Measurements from ENCODE around the gene RGS7. TPM values are rescaled to one million over a fixed set of nuclear protein-coding genes. Genes with fewer than 3 reads are reported as not detected.

The RGS7 gene
- polyA plus RNA-seq, 1 donor = 2.1 TPM

- H3K27ac ChIP-seq (ENCODE audit: low read length) = no peak overlapping the region
- no peak for DNase-seq
- WGBS (ENCODE audit: insufficient coverage, low lambda C conversion rate) = 81% methylated on average over 3 of the region's 11 CpGs
- no peak overlapping the region for H3K4me3 ChIP-seq (ENCODE audit: low read length)
- H3K27me3 ChIP-seq (ENCODE audit: control insufficient read depth, insufficient read depth, low read length) = no peaks in the 10 kb centered on the region
- no peaks in the 10 kb centered on the region for H3K36me3 ChIP-seq (ENCODE audit: control insufficient read depth, insufficient read depth, low read length)
- no peaks in the 10 kb centered on the region for H3K4me1 ChIP-seq (ENCODE audit: control insufficient read depth, insufficient read depth, low read length)
- H3K9me3 ChIP-seq (ENCODE audit: control insufficient read depth, low read depth, low read length) = no peaks in the 10 kb centered on the region
Measured at GRCh38 chr1:241129207-241129960, 227.6 kb downstream of the RGS7 start.

DNA sequence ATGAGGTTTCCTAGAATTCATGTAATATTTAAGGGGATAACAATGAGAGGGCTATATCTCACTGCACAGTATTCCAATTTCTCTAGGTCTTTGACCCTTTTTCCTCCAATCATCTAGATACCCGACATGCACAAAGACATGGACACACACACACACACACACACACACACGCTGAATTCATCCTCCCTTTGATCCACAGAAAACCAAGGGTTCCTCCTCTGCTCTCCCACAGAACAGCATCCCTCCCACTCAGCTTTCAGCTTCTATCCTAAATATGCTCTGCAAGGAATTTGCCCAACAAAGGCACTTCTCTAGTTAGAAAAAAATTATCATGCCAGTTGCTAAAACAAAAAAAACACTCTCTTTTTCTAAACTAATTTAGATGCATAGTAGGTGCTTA, 231.7 kb downstream of the RGS7 start:
- H3K4me1 ChIP-seq (ENCODE audit: control insufficient read depth, insufficient read depth, low read length) = no peaks in the 10 kb centered on the region

GRCh38 chr1:241118049-241118448, 239.0 kb downstream of the RGS7 start:
- DNase-seq = no peak
- no peaks in the 10 kb centered on the region for H3K9me3 ChIP-seq (ENCODE audit: control insufficient read depth, low read depth, low read length)
- H3K27ac ChIP-seq (ENCODE audit: low read length) = no peak overlapping the region
- WGBS (ENCODE audit: insufficient coverage, low lambda C conversion rate) = 90% methylated on average over 2 of the region's 3 CpGs
- no peaks in the 10 kb centered on the region for H3K27me3 ChIP-seq (ENCODE audit: control insufficient read depth, insufficient read depth, low read length)
- H3K36me3 ChIP-seq (ENCODE audit: control insufficient read depth, insufficient read depth, low read length) = no peaks in the 10 kb centered on the region
- no peak overlapping the region for H3K4me3 ChIP-seq (ENCODE audit: low read length)
- no peaks in the 10 kb centered on the region for H3K4me1 ChIP-seq (ENCODE audit: control insufficient read depth, insufficient read depth, low read length)

More for the DNA sequence above, 231.7 kb downstream of the RGS7 start:
- no CpG with 5 or more reads among the region's 2 CpGs for WGBS (ENCODE audit: insufficient coverage, low lambda C conversion rate)
- Histone ChIP-seq H3K9me3 (ENCODE audit: control insufficient read depth, low read depth, low read length) (no peaks in the 10 kb centered on the region), H3K27me3 (ENCODE audit: control insufficient read depth, insufficient read depth, low read length) (no peaks in the 10 kb centered on the region), H3K36me3 (ENCODE audit: control insufficient read depth, insufficient read depth, low read length) (no peaks in the 10 kb centered on the region), H3K4me3 (ENCODE audit: low read length) (no peak overlapping the region), H3K27ac (ENCODE audit: low read length) (no peak overlapping the region)
- DNase-seq = no peak

- Histone ChIP-seq H3K27me3 (ENCODE audit: control insufficient read depth, insufficient read depth, low read length) (no peaks in the 10 kb centered on the region), H3K36me3 (ENCODE audit: control insufficient read depth, insufficient read depth, low read length) (no peaks in the 10 kb centered on the region)
Measured at GRCh38 chr1:241115784-241116183, 241.2 kb downstream of the RGS7 start.

DNA sequence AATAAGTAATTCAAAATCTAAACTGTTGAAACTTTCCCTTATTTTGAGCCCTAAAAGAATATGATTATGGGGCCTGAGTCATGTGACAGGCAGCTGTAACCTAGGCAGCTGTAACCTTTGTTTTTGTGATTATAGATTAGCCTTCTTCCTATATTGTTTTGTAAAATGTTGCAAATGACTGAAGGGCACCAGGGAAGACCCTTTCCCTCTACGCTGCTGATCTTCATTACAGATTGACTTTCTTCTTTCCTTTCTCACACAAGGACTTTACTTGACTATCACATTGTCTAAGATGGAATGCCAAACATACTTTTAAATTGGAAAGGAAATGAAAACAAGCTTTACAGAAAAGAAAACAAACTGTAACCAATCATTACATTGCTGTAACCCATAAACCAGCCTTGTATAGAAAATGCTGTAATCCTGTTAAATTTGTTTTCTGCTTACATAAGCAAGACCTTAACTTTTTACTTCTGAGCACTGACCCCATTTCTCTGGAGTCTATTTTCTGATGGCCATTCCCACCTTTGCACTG, 242.2 kb downstream of the RGS7 start:
- Histone ChIP-seq H3K27me3 (ENCODE audit: control insufficient read depth, insufficient read depth, low read length) (no peaks in the 10 kb centered on the region), H3K36me3 (ENCODE audit: control insufficient read depth, insufficient read depth, low read length) (no peaks in the 10 kb centered on the region), H3K4me1 (ENCODE audit: control insufficient read depth, insufficient read depth, low read length) (no peaks in the 10 kb centered on the region), H3K4me3 (ENCODE audit: low read length) (no peak overlapping the region), H3K9me3 (ENCODE audit: control insufficient read depth, low read depth, low read length) (no peaks in the 10 kb centered on the region), H3K27ac (ENCODE audit: low read length) (no peak overlapping the region)
- WGBS (ENCODE audit: insufficient coverage, low lambda C conversion rate) = 100% methylated on average over 1 of the region's 1 CpG
- no peak for DNase-seq

More at GRCh38 chr1:241115784-241116183, 241.2 kb downstream of the RGS7 start:
- WGBS (ENCODE audit: insufficient coverage, low lambda C conversion rate) = 100% methylated on average over 1 of the region's 5 CpGs
- no peak for DNase-seq
- H3K4me3 ChIP-seq (ENCODE audit: low read length) = no peak overlapping the region
- no peaks in the 10 kb centered on the region for H3K9me3 ChIP-seq (ENCODE audit: control insufficient read depth, low read depth, low read length)
- H3K27ac ChIP-seq (ENCODE audit: low read length) = no peak overlapping the region
- no peaks in the 10 kb centered on the region for H3K4me1 ChIP-seq (ENCODE audit: control insufficient read depth, insufficient read depth, low read length)

DNA sequence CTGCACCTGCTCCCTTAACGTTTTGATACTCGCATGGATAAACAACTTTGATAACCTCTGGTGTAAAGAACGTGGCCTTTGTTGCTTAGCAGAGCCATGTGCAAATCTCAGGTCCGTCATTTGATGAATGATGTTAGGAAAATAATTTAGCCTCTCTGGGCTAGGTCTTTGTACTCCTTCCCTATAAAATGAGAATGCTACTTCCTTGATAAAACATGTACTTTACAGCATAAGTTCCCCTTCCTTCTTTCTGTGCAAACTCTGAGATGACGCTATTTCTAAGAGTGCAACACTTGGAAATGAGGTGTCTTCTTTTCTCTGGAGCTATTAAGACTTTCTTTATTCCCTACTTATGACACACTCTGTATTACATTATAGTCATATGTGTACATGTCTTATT, 243.4 kb downstream of the RGS7 start:
- H3K9me3 ChIP-seq (ENCODE audit: control insufficient read depth, low read depth, low read length) = no peaks in the 10 kb centered on the region
- H3K27me3 ChIP-seq (ENCODE audit: control insufficient read depth, insufficient read depth, low read length) = no peaks in the 10 kb centered on the region
- no peak for DNase-seq
- 70% methylated on average over 3 of the region's 5 CpGs for WGBS (ENCODE audit: insufficient coverage, low lambda C conversion rate)
- H3K27ac ChIP-seq (ENCODE audit: low read length) = no peak overlapping the region
- H3K4me1 ChIP-seq (ENCODE audit: control insufficient read depth, insufficient read depth, low read length) = no peaks in the 10 kb centered on the region
- no peak overlapping the region for H3K4me3 ChIP-seq (ENCODE audit: low read length)
- H3K36me3 ChIP-seq (ENCODE audit: control insufficient read depth, insufficient read depth, low read length) = no peaks in the 10 kb centered on the region

GRCh38 chr1:241109039-241109438, 248.0 kb downstream of the RGS7 start:
- Histone ChIP-seq H3K9me3 (ENCODE audit: control insufficient read depth, low read depth, low read length) (no peaks in the 10 kb centered on the region), H3K4me1 (ENCODE audit: control insufficient read depth, insufficient read depth, low read length) (no peaks in the 10 kb centered on the region), H3K27me3 (ENCODE audit: control insufficient read depth, insufficient read depth, low read length) (no peaks in the 10 kb centered on the region), H3K4me3 (ENCODE audit: low read length) (no peak overlapping the region), H3K36me3 (ENCODE audit: control insufficient read depth, insufficient read depth, low read length) (no peaks in the 10 kb centered on the region), H3K27ac (ENCODE audit: low read length) (no peak overlapping the region)
- no CpG with 5 or more reads among the region's 7 CpGs for whole genome bisulfite sequencing (ENCODE audit: insufficient coverage, low lambda C conversion rate)
- DNase-seq = no peak

DNA sequence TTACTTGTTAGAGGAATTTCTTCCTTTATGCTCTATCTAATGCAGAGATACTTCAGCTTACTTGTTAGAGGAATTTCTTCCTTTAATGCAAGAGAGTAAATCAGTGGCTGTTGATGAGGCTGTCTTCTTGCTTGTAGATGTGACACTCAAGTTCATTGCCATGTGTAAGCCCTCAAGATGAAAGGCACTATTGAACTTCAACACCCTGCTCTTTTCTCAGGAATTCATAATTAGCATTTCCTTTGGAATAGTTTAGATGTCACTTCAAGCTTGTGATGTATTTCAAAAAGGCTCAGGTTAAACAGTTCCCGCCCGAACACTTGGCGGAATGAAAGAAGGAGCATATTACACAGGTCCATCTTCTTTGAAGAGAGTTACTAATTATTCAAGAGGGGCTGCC, 251.9 kb downstream of the RGS7 start:
- no peak overlapping the region for H3K4me3 ChIP-seq (ENCODE audit: low read length)
- no peaks in the 10 kb centered on the region for H3K4me1 ChIP-seq (ENCODE audit: control insufficient read depth, insufficient read depth, low read length)
- no peaks in the 10 kb centered on the region for H3K27me3 ChIP-seq (ENCODE audit: control insufficient read depth, insufficient read depth, low read length)
- DNase-seq = no peak
- no CpG with 5 or more reads among the region's 3 CpGs for WGBS (ENCODE audit: insufficient coverage, low lambda C conversion rate)
- no peaks in the 10 kb centered on the region for H3K36me3 ChIP-seq (ENCODE audit: control insufficient read depth, insufficient read depth, low read length)
- no peak overlapping the region for H3K27ac ChIP-seq (ENCODE audit: low read length)
- no peaks in the 10 kb centered on the region for H3K9me3 ChIP-seq (ENCODE audit: control insufficient read depth, low read depth, low read length)

- no peak for DNase-seq
- Histone ChIP-seq H3K36me3 (ENCODE audit: control insufficient read depth, insufficient read depth, low read length) (no peaks in the 10 kb centered on the region), H3K27me3 (ENCODE audit: control insufficient read depth, insufficient read depth, low read length) (no peaks in the 10 kb centered on the region), H3K9me3 (ENCODE audit: control insufficient read depth, low read depth, low read length) (no peaks in the 10 kb centered on the region), H3K4me1 (ENCODE audit: control insufficient read depth, insufficient read depth, low read length) (no peaks in the 10 kb centered on the region), H3K4me3 (ENCODE audit: low read length) (no peak overlapping the region), H3K27ac (ENCODE audit: low read length) (no peak overlapping the region)
- no CpG with 5 or more reads among the region's 1 CpG for WGBS (ENCODE audit: insufficient coverage, low lambda C conversion rate)
Measured at GRCh38 chr1:241102664-241103063, 254.3 kb downstream of the RGS7 start.

- Histone ChIP-seq H3K4me3 (ENCODE audit: low read length) (no peak overlapping the region), H3K4me1 (ENCODE audit: control insufficient read depth, insufficient read depth, low read length) (no peaks in the 10 kb centered on the region), H3K9me3 (ENCODE audit: control insufficient read depth, low read depth, low read length) (no peaks in the 10 kb centered on the region), H3K27ac (ENCODE audit: low read length) (no peak overlapping the region), H3K36me3 (ENCODE audit: control insufficient read depth, insufficient read depth, low read length) (no peaks in the 10 kb centered on the region), H3K27me3 (ENCODE audit: control insufficient read depth, insufficient read depth, low read length) (no peaks in the 10 kb centered on the region)
- WGBS (ENCODE audit: insufficient coverage, low lambda C conversion rate) = no CpG with 5 or more reads among the region's 3 CpGs
- DNase-seq = no peak
Measured at GRCh38 chr1:241101622-241102021, 255.4 kb downstream of the RGS7 start.

GRCh38 chr1:241097479-241097878, 259.5 kb downstream of the RGS7 start:
- H3K4me1 ChIP-seq (ENCODE audit: control insufficient read depth, insufficient read depth, low read length) = no peaks in the 10 kb centered on the region
- no peaks in the 10 kb centered on the region for H3K27me3 ChIP-seq (ENCODE audit: control insufficient read depth, insufficient read depth, low read length)
- no peak overlapping the region for H3K27ac ChIP-seq (ENCODE audit: low read length)
- no CpG with 5 or more reads among the region's 5 CpGs for WGBS (ENCODE audit: insufficient coverage, low lambda C conversion rate)
- no peak for DNase-seq
- H3K36me3 ChIP-seq (ENCODE audit: control insufficient read depth, insufficient read depth, low read length) = no peaks in the 10 kb centered on the region
- H3K4me3 ChIP-seq (ENCODE audit: low read length) = no peak overlapping the region
- H3K9me3 ChIP-seq (ENCODE audit: control insufficient read depth, low read depth, low read length) = no peaks in the 10 kb centered on the region

All from large intestine (tissue), 3 donors.